T-helper 2 cell treated with Interferon-gamma antibody and Interleukin-4, amounts not matched to agents 5 μg/mL and 100 μg/mL, for 36 hours (primary cell): ENCODE data around the gene RCAN2.
A peak's percentile ranks its signal among the peaks of the same experiment; 100 is the strongest.

ENCODE experiments used
- DNase-seq: peaks from one replicate; pipeline ENCODE4 v3.0.0; 2021; ENCODE audit warnings: low spot score
- H3K27ac Mint-ChIP-seq: one replicate; pipeline ENCODE4 v1.8.0; 2021; ENCODE audit warnings: mild to moderate bottlenecking, mixed read lengths
- H3K27me3 Mint-ChIP-seq: one replicate; pipeline ENCODE4 v1.8.0; 2021; ENCODE audit warnings: low read depth, mixed read lengths
- H3K36me3 Mint-ChIP-seq: one replicate; pipeline ENCODE4 v1.8.0; 2021; ENCODE audit warnings: low read depth, mixed read lengths
- H3K4me1 Mint-ChIP-seq: one replicate; pipeline ENCODE4 v1.8.0; 2021; ENCODE audit warnings: low read depth, mixed read lengths
- H3K4me3 Mint-ChIP-seq: one replicate; pipeline ENCODE4 v1.8.0; 2022; ENCODE audit warnings: mild to moderate bottlenecking, moderate library complexity, mixed read lengths
- H3K9me3 Mint-ChIP-seq: one replicate; pipeline ENCODE4 v1.8.0; 2021; ENCODE audit warnings: mixed read lengths

RCAN2 gene

DNA sequence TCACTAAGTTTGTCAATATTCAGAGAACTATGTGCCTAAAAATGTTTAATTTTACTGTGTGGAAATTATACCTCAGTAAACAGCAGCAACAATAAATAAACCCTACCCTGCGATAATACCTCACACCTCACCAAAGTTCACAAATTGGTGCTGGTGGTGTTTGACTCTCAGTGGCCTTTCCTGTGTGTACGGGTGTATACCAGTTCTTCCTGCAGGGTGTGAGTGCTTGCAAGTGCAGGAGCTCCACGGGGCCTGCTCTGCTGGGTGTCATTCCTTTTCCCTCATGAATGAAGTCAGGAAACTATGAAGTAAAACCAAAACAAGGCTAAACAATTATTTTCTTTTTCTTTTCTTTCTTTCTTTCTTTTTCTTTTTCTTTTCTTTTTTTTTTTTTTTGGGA is 316.3 kb downstream of the RCAN2 start:
- Mint-ChIP-seq H3K4me1 (peaks cover 25% of the 10 kb centered on the region), H3K27me3 (peaks cover 83% of the 10 kb centered on the region), H3K9me3 (no peaks in the 10 kb centered on the region), H3K36me3 (no peaks in the 10 kb centered on the region), H3K4me3 (peak overlapping the region; percentile 34), H3K27ac (peak overlapping the region; percentile 26)
- DNase-seq: no peak

- no peaks in the 10 kb centered on the region for H3K36me3 Mint-ChIP-seq
- DNase-seq: no peak
- H3K4me3 Mint-ChIP-seq: no peak overlapping the region
- peaks cover 78% of the 10 kb centered on the region for H3K27me3 Mint-ChIP-seq
- no peak overlapping the region for H3K27ac Mint-ChIP-seq
- H3K4me1 Mint-ChIP-seq: peaks cover 26% of the 10 kb centered on the region
- no peaks in the 10 kb centered on the region for H3K9me3 Mint-ChIP-seq
Measured at GRCh38 chr6:46172176-46172575, 319.1 kb downstream of the RCAN2 start.
